NCI-H2107 (cell line): ENCODE measurements around the gene ZBTB7A.

Source experiments
- DNase-seq: peaks from one replicate; lab custom pipeline; 2025; lab: John Stamatoyannopoulos, UW

Gene ZBTB7A

DNA sequence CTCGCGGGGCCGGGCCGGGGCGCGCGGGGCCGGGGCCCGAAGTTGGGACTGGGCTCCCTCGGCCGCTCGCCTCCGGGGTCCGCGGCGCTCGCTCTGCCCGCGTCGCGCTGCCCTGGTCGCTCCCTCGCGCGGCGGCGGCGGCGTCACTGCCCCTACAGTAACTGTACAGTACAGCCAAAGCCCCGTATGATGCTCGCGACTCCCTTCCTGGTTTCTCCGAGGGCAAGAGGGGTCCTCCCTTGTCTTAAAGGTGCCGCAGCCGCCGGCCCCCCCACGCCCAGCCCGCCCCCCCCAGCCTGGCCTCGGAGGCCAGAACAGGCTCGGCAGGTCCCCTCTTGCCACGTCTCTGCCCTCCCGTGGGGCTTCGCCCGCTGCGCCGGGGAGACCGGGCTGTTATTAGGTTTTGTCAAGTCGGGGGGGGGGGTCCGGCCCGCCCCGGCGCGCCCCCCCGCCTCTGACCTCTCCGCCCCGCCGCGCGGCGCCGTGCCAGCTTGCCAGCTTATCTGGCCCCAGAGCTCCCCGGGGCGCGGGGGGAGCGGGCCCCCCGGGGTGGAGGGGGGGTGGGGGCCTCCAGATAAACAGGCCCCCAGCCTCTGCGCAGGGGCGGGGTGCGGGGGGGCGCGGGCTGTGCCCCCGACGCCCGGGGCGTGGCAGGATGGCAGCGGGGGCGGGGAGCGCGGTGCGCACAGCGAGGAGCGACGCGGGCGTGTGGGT, at the start of gene ZBTB7A:
Gene ZBTB7A, minus strand, starts transcription at position 218 of the 714 bp plus-strand sequence. CDS start 11,667 bp downstream, outside the sequence.
- no peak for DNase-seq

DNA sequence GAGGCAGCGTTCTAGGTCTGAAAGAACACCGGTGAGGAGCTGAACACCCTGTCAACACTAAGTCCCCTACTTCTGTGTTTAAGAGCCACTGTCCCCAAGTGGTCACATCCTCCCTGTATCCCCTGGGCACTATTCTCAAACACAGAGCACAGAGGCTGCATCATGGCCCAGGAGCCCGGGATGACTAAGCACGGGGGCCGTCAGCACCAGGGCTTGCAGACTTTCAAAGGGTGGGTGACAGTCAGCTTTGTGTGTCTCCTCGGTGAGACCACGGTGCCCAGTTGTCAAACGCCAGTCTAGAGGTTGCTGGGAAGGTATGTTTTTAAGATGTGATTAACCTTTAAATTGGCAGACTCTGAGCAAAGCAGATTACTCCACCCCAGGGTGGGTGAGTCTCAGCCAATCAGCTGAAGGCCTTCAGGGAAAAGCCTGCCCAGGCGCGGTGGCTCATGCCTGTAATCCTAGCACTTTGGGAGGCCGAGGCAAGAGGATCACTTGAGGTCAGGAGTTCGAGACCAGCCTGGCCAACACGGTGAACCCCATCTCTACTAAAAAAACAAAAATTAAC, 49.2 kb upstream of the ZBTB7A start:
- DNase-seq: no peak

- DNase-seq: no peak
Observed at GRCh38 chr19:4115050-4115817, 48.5 kb upstream of the ZBTB7A start.

DNA sequence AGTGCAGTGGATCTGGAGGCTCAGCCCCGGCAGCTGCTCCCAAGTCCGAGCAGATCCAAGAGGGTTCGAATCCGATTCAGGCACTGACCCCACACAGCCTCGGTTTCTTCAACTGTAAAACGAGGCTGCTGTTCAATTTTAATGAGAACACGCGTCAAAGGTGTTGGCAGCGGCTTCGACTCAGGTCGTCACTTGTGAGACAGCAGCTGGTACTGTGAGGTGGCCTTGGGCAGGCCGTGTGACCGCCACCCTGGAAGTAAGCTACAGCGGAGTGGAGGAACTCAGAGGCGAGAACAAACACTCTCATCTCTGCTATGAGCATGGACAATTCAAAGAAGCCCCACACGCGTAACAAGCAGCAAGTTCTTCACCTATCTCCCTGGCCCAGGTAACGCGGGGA, 47.5 kb upstream of the ZBTB7A start:
- DNase-seq: no peak

GRCh38 chr19:4113398-4114088, 46.8 kb upstream of the ZBTB7A start:
- DNase-seq: no peak

- no peak for DNase-seq
Observed at GRCh38 chr19:4112367-4112766, 45.7 kb upstream of the ZBTB7A start.

DNA sequence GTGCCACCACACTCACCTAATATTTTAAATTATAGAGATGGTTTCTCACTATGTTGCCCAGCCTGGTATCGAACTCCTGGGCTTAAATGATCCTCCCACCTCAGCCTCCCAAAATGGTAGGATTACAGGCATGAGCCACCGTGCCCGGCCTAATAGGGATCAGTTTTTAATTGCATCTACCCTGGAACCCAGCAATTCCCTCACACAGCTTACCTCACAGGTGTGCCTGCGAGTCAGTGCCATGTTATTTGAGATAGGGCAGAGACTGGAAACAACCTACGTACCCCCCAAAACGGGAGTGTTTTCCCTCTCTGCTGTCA, 42.9 kb upstream of the ZBTB7A start:
- no peak for DNase-seq

DNA sequence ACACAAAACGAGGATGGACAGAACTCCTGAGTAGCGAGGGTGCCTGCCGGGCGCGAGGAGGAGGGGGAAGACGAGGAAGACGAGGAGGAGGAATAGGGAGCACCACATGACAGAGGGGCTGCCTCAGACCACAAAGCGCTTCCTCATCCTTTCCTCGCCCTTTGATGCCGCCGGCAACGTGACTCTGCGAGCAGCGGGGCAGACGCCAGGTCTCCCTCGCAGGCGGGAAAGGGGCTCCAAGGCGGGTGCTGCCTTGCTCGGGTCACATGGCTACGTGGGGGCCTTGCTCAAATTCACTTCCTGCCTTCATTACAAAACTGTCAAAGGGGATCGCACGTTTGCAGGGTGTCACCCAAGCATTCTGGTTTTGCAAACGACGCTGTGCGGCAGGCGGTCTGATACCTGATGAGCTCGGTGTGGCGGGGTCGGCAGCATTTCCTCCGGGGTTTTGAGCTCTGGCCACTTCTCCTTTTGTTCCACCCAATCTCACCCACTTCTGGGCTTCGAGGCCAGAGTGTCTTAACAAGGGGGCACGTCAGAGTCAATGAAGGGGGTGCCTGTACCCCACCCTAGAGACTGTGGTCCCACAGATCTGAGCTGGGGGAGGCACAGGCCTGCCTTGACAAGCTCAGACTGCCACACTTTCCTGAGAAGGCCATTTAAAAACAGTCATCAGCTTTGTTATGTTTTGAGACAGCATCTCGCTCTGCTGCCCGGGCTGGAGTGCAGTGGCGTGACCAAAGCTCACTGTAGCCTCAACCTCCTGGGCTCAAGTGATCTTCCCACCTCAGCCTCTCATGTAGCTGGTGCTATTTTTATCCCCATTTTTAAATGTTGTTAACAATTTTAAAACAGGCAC, 42.3 kb upstream of the ZBTB7A start:
- DNase-seq: no peak

DNA sequence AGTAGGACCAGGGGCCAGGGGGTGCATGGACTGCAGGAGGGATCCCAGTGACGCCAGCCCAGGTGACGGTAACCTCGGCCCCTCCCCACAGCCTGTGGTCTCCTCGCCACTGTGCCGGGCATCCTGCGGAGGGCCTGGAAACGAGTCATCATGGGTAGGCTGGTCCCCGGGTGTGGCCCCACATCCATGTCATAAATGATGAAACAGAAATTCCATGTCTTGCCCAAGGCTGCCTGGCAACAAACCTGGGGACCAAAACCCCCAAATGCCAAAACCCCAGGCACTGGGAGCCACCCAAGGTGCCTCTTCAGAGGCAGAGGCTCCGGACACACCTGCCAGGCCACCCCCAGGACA, 36.4 kb upstream of the ZBTB7A start:
- DNase-seq: no peak

DNA sequence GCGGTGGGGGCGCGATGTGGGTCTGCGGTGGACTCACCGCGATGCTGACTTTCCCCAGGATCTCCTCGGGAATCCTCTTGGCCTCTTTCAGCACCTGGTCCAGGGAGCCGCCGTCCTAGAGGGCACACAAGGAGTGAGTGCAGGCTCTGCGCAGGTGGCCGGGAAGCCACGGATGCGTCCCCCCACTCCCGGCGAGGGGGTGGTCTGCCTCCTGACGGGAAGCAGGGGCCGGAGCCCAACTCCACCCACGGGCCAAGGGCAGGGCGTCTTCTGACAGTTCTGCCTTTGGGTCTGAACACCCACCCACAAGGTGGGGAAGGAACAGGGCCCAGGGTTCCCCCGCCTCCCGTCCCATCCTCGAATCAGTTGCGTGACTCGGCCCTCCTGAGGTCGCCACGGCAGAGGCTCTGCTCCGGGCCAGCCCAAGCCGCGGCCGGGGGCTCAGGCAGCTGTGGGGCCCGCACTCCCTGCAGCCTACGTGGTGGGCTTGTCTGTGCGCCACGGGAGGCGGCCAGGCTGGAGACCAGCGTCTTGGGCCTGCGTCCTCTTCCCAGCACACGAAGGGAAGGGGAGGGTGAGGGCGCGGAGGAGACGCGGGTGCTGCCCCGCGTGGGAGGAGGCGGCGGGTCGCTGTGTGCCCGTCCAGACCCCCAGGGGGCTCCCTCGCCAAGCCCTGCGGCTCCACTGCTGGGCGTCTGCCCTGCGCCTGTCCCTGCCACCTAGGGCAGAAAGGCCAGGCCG, 35.8 kb upstream of the ZBTB7A start:
- DNase-seq: no peak

DNA sequence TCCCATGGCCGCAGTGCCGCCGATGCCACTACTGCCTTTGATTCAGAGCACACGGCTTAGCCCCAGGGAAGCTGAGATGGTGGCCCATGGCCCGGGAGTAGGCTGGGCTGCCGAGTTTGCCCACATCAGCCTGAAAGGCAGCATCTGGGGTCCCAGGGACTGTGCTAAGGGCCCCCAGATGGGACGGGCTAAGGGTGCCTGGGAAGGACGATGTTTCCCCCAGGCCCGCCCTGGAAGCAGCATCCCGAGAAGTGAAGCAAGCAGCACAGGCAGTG, 34.7 kb upstream of the ZBTB7A start:
- DNase-seq: no peak

- no peak for DNase-seq
Observed at GRCh38 chr19:4100647-4101495, 34.2 kb upstream of the ZBTB7A start.

DNA sequence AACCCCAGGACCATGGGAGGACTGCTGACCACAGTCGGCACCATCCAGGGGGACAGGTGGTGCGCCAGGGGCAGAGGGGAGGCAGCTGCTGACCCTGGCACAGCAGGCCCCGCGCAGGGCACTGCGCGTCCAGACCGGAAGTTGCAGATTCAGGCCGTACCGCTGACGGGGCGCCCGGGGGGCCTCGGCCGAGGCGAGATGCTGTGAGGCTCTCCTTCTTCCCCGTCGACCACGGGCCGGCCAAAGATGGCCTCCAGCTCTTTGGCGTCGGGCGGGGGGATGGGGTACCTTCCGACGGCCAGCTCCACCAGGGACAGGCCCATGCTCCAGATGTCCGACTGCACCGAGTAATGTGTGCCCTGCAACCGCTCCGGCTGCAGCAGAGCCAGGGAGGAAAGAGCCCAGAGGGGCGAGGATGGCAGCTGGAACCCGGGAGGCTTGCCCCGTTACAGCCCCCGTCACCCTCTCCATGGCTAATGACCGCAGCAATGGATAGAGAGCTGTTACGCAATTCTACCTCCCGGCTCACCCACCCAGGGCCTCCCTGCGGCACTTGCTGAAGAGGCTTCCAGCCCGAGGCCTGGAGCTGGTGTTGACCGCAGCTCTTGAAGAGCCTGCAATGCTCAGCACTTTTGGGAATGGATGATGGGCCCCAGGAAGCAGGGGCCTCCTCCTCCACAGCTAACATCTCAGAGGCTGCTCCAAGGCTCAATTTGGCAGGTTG, 32.5 kb upstream of the ZBTB7A start:
- DNase-seq: no peak

- no peak for DNase-seq
Observed at GRCh38 chr19:4098493-4098892, 31.8 kb upstream of the ZBTB7A start.

DNA sequence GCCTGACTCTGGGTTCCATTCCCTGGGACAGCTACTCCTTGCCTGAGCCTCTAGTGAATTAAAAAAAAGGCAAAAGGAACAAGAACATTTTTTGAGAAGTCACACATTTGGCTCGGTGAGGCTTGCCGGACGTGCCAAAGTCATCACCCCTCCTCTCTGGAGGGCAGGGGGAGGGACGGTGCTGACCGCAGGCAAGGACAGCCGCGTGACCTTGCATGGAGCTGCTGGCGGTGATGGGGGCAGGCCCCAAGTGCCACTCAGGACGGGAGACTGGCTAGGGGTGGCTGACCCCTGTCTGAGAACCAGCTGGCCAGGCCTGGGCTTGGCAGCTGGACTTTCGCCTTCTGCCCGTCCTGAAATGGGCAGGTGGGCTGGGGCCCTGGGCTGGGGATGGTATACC, 30.8 kb upstream of the ZBTB7A start:
- DNase-seq: no peak

DNA sequence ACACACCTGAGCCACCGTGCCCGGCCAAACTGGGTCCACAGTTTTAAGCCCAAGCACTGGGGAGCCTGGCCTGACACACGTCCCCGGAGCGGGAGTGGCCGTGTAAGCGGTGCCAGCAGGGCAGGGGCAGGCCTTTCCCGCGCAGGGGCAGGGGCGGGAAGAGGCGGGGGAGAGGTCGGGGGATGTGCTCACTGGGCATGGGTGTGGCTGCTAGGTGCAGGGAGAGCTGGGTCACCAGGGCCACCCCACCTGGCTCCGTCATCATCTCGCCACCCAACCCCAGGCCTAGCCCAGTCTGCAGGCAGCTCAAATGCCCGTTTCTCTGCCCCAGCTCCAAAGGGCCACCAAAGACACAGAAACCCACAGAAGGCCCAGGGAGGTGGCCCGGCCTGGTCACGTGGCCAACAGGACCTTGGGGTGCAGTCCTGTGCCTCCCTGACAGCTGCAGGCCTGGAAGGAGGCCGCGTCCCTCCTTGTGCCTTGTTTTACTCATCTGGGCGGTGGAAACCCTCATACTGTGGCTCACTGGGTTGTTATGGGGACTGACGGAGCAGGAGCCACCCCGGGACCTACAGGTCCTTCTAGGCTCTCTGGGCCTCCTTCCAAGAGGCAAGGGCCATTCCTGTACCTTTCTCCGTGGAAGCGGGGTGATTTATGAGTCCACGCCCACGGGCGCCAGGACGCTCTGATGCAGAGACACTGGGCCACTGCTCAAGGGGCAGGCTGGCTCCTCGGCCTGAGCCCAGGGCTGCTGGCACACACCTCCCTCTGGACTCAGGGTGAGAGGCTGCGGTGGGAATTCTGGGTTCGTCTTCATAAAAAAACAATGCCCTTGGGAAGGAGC, 29.6 kb upstream of the ZBTB7A start:
- DNase-seq: no peak

GRCh38 chr19:4095488-4095844, 28.8 kb upstream of the ZBTB7A start:
- no peak for DNase-seq

DNA sequence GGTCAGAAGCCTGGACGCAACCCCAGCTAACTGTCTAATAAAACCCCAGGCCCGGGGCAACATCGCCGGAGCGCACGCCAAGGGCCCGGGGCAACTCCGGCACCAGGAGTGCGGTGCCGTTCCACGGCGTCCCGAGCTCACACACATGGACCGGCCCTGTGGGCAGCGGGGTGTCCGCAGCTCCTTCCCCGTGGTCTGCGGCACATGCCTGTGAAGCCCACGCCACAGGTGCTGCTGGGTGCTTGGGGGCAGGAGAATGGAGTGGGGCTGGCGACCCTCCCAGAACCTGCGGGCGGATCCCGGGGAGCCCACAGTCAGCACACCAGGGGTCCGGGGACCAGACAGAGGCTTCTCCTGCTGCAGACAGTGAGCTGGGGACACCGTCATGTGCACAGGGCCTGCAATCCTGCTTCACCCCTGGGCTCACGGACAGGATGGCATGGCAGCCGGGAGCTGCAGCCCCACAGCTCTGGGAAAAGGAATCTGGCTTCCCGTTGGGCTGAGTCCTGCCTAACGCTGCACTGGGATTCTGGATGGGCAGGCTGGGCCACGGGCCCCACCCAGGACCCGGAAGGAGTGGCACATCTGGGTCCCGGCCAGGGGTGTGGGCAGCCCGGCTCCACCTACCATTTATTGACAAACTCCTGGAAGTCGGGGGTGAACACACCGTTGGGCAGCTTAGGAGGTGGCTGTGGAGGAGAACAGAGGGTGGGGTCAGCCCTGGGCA, 28.2 kb upstream of the ZBTB7A start:
- no peak for DNase-seq
